ENCODE data around the gene KRTAP4-9.
"Not testable (repeated sequence)": the region's sequence is repeated elsewhere in the genome, so short reads cannot be mapped to it uniquely, and the experiment has no call there.

KRTAP4-9 gene

GRCh38 chr17:41131979-41132378, 26.8 kb downstream of the KRTAP4-9 start:
- DNase-seq (ENCODE audit: low spot score) = no peak

- no peak for DNase-seq (ENCODE audit: low spot score)
These were observed 28.9 kb downstream of the KRTAP4-9 start for GRCh38 chr17:41133880-41134735.

- DNase-seq (ENCODE audit: low spot score) = not testable (repeated sequence)
These were observed 34.7 kb downstream of the KRTAP4-9 start for GRCh38 chr17:41139865-41140264.

GRCh38 chr17:41140360-41141131, 35.4 kb downstream of the KRTAP4-9 start, which contains the start of gene KRTAP4-6:
TSS of gene KRTAP4-6 (minus strand) at chr17:41140544. CDS start at chr17:41140487, 57 bp downstream.
- DNase-seq (ENCODE audit: low spot score) = peak; percentile 82

- no peak for DNase-seq (ENCODE audit: low spot score)
These were observed 36.2 kb downstream of the KRTAP4-9 start for GRCh38 chr17:41141361-41141760.

GRCh38 chr17:41144846-41145245, 39.7 kb downstream of the KRTAP4-9 start:
- DNase-seq (ENCODE audit: low spot score) = no peak

- no peak for DNase-seq (ENCODE audit: low spot score)
These were observed 40.1 kb downstream of the KRTAP4-9 start for GRCh38 chr17:41145261-41145660.

GRCh38 chr17:41147531-41148204, 42.5 kb downstream of the KRTAP4-9 start:
- no peak for DNase-seq (ENCODE audit: low spot score)

- not testable (repeated sequence) for DNase-seq (ENCODE audit: low spot score)
These were observed 43.9 kb downstream of the KRTAP4-9 start for GRCh38 chr17:41148971-41149651.

- no peak for DNase-seq (ENCODE audit: low spot score)
These were observed 44.4 kb downstream of the KRTAP4-9 start, which contains the start of gene KRTAP4-5 for GRCh38 chr17:41149652-41149985. TSS of gene KRTAP4-5 (minus strand) at chr17:41149825. CDS start at chr17:41149767, 58 bp downstream.

- DNase-seq (ENCODE audit: low spot score) = no peak
These were observed 44.8 kb downstream of the KRTAP4-9 start for GRCh38 chr17:41150026-41150425.

- no peak for DNase-seq (ENCODE audit: low spot score)
These were observed 46.3 kb downstream of the KRTAP4-9 start for GRCh38 chr17:41151525-41151924.

- no peak for DNase-seq (ENCODE audit: low spot score)
These were observed 48.7 kb downstream of the KRTAP4-9 start for GRCh38 chr17:41153856-41154255.

Measured in kidney capillary endothelial cell (primary cell).